CD4-positive, alpha-beta memory T cell (primary cell): ENCODE data around the gene DDX10. TPM values are rescaled to one million over a fixed set of nuclear protein-coding genes. Genes with fewer than 3 reads are reported as not detected.

Source experiments
- CTCF ChIA-PET: fragments of 350-600 bp; sonication (Branson Sonifier 250); formaldehyde crosslinking; loops from one replicate; lab custom pipeline; 2021; ENCODE audit warnings: inconsistent platforms; ENCODE audit not compliant: partially characterized antibody; lab: Charles Lee
- POLR2A ChIA-PET: fragments of 350-600 bp; sonication (Branson Sonifier 250); formaldehyde crosslinking; loops from one replicate; lab custom pipeline; 2021; ENCODE audit not compliant: partially characterized antibody; lab: Charles Lee
- DNase-seq, 5 donors: peaks; one replicate each; pipeline versions ENCODE4 v3.0.0 to v3.0.0-alpha.2; 2020 to 2022; ENCODE audit warnings: mixed read lengths in 1 of 5
- H3K27ac ChIP-seq: one replicate; pipeline ENCODE4 v1.7.0; 2013; ENCODE audit warnings: low read depth, low read length
- H3K27me3 ChIP-seq: 2 replicates; pipeline ENCODE4 v1.7.0; 2013; ENCODE audit warnings: mild to moderate bottlenecking, low read length, moderate library complexity; ENCODE audit not compliant: insufficient read depth
- H3K36me3 ChIP-seq: 2 replicates; pipeline ENCODE4 v1.7.0; 2013; ENCODE audit warnings: mild to moderate bottlenecking, low read length, moderate library complexity; ENCODE audit not compliant: insufficient read depth
- H3K4me1 ChIP-seq: 2 replicates; pipeline ENCODE4 v1.7.0; 2013; ENCODE audit warnings: mild to moderate bottlenecking, low read length, moderate library complexity; ENCODE audit not compliant: insufficient read depth
- H3K4me3 ChIP-seq, 2 donors: one replicate each; pipeline ENCODE4 v1.7.0; 2013; ENCODE audit warnings: low read length in 2 of 2, mild to moderate bottlenecking in 1 of 2
- H3K9me3 ChIP-seq, 2 donors: one replicate each; pipeline ENCODE4 v1.7.0; 2013; ENCODE audit warnings: low read length in 2 of 2, control low read depth in 1 of 2; ENCODE audit not compliant: control insufficient read depth in 1 of 2
- H3K27ac Mint-ChIP-seq, 7 donors: one replicate each; pipeline ENCODE4 v1.8.0; 2020 to 2021; ENCODE audit warnings: mixed read lengths in 7 of 7, mild to moderate bottlenecking in 6 of 7, inconsistent platforms in 3 of 7, moderate library complexity in 3 of 7
- H3K27me3 Mint-ChIP-seq, 2 donors: one replicate each; pipeline ENCODE4 v1.8.0; 2020 to 2021; ENCODE audit warnings: mixed read lengths in 2 of 2
- H3K36me3 Mint-ChIP-seq, 2 donors: one replicate each; pipeline ENCODE4 v1.8.0; 2020 to 2021; ENCODE audit warnings: mixed read lengths in 2 of 2, inconsistent platforms in 1 of 2, mild to moderate bottlenecking in 1 of 2
- H3K4me1 Mint-ChIP-seq, 4 donors: one replicate each; pipeline ENCODE4 v1.8.0; 2020 to 2021; ENCODE audit warnings: mixed read lengths in 4 of 4, mild to moderate bottlenecking in 1 of 4
- H3K4me3 Mint-ChIP-seq, 8 donors: one replicate each; pipeline ENCODE4 v1.8.0; 2020 to 2021; ENCODE audit warnings: mixed read lengths in 8 of 8, mild to moderate bottlenecking in 7 of 8, moderate library complexity in 6 of 8, inconsistent platforms in 3 of 8
- H3K9me3 Mint-ChIP-seq, 8 donors: one replicate each; pipeline ENCODE4 v1.8.0; 2020 to 2021; ENCODE audit warnings: mixed read lengths in 8 of 8, mild to moderate bottlenecking in 5 of 8, inconsistent platforms in 3 of 8, moderate library complexity in 1 of 8
- intact Hi-C: fragments of 100-400 bp; cut with micrococcal nuclease; formaldehyde crosslinking; loops from one replicate; pipeline ENCODE4 v1.15.1; 2023
- polyA plus RNA-seq, 2 donors: library from polyadenylated mRNA; unstranded; fragments of 300-500 nt; fragmentation: Illumina TruSeq; gene quantifications; one replicate each; pipeline ENCODE4 v1.2.3, GENCODE V29; 2021
- total RNA-seq, 2 experiments: library from RNA; stranded (reverse); gene quantifications; one replicate each; pipeline ENCODE4 v1.2.3, GENCODE V29; 2021

The DDX10 gene
- total and polyA plus RNA-seq, 4 experiments from 2014 or later, result 15.7 to 18.2 (median 16.7) TPM

DNA sequence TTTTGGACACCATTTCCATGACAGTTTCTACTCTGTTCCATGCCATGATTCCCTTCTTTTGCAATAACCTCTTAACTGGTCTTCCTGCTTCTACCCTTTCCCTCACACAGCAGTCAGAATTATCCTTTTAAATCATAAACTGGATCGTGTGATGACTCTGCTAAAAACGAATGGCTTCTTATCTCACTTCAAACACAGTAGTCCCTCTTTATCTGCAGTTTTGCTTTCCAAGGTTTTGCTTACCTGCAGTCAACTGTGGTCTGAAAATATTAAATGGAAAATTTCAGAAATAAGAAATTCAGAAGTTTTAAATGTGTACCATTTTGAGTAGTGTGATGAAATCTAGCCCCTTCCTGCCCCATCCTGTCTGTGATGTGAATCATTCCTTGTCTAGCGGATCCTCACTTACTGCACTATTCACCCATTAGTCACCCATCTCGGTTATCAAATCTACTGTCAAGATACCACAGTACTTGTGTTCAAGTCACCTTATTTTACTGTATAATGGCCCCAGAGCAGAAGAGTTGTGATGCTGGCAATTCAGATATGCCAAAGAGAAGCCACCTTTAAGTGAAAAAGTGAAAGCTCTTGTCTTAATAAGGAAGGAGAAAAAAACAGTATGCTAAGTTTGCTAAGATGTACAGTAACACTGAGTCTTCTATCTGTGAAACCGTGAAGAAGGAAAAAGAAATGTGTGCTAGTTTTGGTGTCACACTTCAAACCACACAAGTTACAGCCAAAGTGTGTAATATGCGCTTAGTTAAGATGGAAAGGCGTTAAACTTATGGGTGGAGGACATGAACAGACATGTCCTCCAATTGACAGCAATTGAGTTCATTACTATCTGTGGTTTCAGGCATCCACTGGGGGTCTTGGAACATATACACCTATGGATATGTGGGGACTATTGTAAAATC is 283.0 kb downstream of the DDX10 start:
- H3K4me3 ChIP-seq, result no peak overlapping the region
- H3K27ac ChIP-seq, result no peak overlapping the region
- no peaks in the 10 kb centered on the region for H3K36me3 ChIP-seq
- H3K9me3 ChIP-seq, result no peaks in the 10 kb centered on the region
- Mint-ChIP-seq H3K9me3 (peaks cover 0 to 14% (median 5%) of the 10 kb centered on the region in 8 donors), H3K27ac (no peak overlapping the region), H3K36me3 (peaks cover 29 to 54% of the 10 kb centered on the region in 2 donors), H3K4me3 (no peak overlapping the region), H3K27me3 (no peaks in the 10 kb centered on the region), H3K4me1 (no peaks in the 10 kb centered on the region)
- no peaks in the 10 kb centered on the region for H3K4me1 ChIP-seq
- DNase-seq, result no peak
- no peaks in the 10 kb centered on the region for H3K27me3 ChIP-seq
- ChIA-PET CTCF (no interaction called here), POLR2A (no interaction called here)
- intact Hi-C loops, result no loop called here

DNA sequence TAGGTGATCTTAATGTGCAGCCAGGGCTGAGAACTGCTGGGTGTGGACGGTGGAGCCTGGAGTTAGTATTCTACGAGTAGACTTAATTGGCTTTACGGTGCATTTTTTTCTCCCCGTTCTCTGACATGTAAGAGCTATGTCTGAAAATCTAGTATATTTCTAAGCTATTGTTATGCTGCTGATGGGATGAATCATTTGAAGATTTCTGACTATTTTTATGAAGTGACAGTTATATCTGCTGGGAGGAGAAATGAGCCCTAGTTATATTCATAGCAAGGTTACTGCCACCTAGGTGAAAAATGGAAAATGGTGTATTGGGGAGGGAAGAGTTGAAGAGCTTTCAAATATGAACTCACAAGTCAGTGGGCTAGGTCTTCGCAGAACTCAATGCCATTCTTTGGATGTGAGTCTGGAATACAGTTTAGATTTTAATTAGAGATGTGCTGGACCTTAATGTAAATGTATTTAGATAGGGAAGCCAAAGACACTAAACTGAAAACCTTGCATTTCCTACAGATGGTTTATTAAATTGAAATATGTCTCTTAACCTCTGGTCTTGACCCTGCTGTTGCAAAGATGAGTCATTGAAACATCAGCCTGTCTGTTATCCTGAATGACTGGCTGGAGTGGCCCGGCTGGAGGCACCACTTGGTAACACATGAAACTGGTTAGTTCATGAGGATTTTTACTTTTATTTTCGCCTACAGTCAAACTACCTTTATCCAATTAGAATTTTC is 293.7 kb downstream of the DDX10 start:
- Histone ChIP-seq H3K27me3 (no peaks in the 10 kb centered on the region), H3K4me1 (no peaks in the 10 kb centered on the region), H3K27ac (no peak overlapping the region), H3K36me3 (no peaks in the 10 kb centered on the region), H3K4me3 (no peak overlapping the region), H3K9me3 (no peaks in the 10 kb centered on the region)
- H3K27me3 Mint-ChIP-seq, result peaks cover 0 to 4% of the 10 kb centered on the region in 2 donors
- POLR2A ChIA-PET, result no interaction called here
- peaks cover 0 to 8% of the 10 kb centered on the region in 2 donors for H3K36me3 Mint-ChIP-seq
- no peak overlapping the region for H3K27ac Mint-ChIP-seq
- CTCF ChIA-PET, result no interaction called here
- intact Hi-C loops, result no loop called here
- H3K9me3 Mint-ChIP-seq, result peaks cover 0 to 9% (median 2%) of the 10 kb centered on the region in 8 donors
- H3K4me3 Mint-ChIP-seq, result no peak overlapping the region
- no peaks in the 10 kb centered on the region for H3K4me1 Mint-ChIP-seq
- no peak for DNase-seq

DNA sequence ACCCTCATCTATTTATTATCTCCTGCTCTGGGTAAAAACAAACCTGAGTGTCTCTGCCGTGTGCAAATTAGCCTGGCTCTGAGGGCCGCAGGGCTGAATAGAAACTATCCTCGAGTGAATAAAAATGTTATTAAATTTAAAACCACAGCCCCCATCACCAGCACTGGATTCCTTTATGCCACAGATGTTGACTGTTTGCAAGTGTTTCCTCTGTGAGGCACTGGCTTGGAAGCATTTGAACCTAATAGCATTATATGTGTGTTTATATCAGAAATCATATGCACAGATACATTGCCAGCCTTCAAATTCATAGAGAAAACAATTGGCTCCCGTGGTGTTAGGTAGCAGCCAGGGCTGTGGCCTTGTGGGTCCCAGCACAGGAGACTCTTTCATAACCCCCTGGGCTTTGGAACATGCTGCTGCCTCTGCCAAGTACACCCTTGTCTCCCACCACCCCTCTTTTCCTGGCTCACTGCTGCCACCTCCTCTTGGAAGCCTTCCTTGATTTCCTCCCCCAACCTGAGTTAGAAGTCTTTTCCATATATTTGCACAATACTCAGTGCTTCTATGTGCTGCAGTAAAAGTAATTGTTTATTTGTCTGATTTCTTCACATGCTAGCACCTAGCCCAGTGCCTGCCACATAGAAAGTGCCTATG is 294.4 kb downstream of the DDX10 start:
- no peak overlapping the region for H3K4me3 Mint-ChIP-seq

DNA sequence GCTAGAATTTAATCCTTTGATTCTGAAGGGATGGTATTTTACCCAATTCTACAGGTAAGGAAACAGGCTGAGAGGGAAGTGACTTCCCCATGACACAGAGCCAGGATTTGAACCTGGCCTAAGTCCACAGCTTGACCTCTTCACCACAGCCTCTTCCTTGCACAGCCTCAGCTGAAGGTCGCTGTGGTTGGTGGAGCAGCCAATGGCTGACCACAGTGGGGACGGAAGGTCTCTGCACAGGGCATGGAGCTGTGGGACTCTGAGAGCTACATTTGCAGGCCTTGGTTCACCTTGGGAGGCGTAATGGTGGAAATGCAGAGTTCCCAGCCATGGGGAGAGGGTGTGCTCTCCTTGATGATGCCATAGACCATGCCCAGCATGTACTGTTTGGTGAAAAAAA is 295.0 kb downstream of the DDX10 start:
- Histone ChIP-seq H3K4me1 (no peaks in the 10 kb centered on the region), H3K36me3 (no peaks in the 10 kb centered on the region), H3K9me3 (no peaks in the 10 kb centered on the region), H3K27me3 (no peaks in the 10 kb centered on the region), H3K4me3 (no peak overlapping the region), H3K27ac (no peak overlapping the region)
- DNase-seq, result no peak
- Mint-ChIP-seq H3K4me3 (no peak overlapping the region), H3K9me3 (peaks cover 0 to 4% (median 0%) of the 10 kb centered on the region in 8 donors), H3K4me1 (no peaks in the 10 kb centered on the region), H3K27ac (no peak overlapping the region), H3K27me3 (peaks cover 0 to 4% of the 10 kb centered on the region in 2 donors), H3K36me3 (no peaks in the 10 kb centered on the region)
- CTCF ChIA-PET, result no interaction called here
- POLR2A ChIA-PET, result no interaction called here
- intact Hi-C loops, result no loop called here

More for the DNA sequence above, 294.4 kb downstream of the DDX10 start:
- no peak overlapping the region for H3K4me3 ChIP-seq
- no peaks in the 10 kb centered on the region for H3K27me3 ChIP-seq
- no peaks in the 10 kb centered on the region for H3K4me1 Mint-ChIP-seq
- CTCF ChIA-PET, result no interaction called here
- H3K36me3 ChIP-seq, result no peaks in the 10 kb centered on the region
- H3K27ac Mint-ChIP-seq, result no peak overlapping the region
- intact Hi-C loops, result no loop called here
- POLR2A ChIA-PET, result no interaction called here
- H3K27me3 Mint-ChIP-seq, result peaks cover 0 to 4% of the 10 kb centered on the region in 2 donors
- peaks cover 0 to 4% (median 0%) of the 10 kb centered on the region in 8 donors for H3K9me3 Mint-ChIP-seq
- no peaks in the 10 kb centered on the region for H3K9me3 ChIP-seq
- DNase-seq, result no peak
- H3K27ac ChIP-seq, result no peak overlapping the region
- H3K4me1 ChIP-seq, result no peaks in the 10 kb centered on the region
- H3K36me3 Mint-ChIP-seq, result peaks cover 0 to under 1% of the 10 kb centered on the region in 2 donors

DNA sequence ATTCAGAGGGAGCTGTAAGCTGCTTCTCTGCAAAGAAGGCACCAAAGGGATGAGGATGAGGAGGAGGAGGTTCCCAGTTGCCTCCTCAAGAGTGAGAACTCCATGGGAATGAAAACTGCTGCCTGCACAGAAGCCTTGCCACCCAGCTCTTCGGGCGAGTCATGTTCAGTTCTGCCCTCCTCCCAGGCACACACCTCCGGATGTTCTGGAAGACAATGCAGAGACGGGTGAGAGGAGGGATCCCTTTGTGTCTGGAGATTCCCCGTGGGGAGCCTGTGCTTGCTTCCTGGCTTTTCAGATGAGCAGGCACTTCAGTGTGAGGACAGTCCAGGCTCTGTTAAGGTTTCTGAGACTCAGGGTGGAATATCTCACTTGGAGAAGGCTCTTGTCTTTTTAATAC is 295.6 kb downstream of the DDX10 start:
- DNase-seq, result no peak
- H3K36me3 ChIP-seq, result no peaks in the 10 kb centered on the region
- intact Hi-C loops, result no loop called here
- Mint-ChIP-seq H3K4me1 (no peaks in the 10 kb centered on the region), H3K9me3 (peaks cover 0 to 4% (median 0%) of the 10 kb centered on the region in 8 donors), H3K27me3 (peaks cover 0 to 4% of the 10 kb centered on the region in 2 donors), H3K27ac (no peak overlapping the region), H3K4me3 (no peak overlapping the region), H3K36me3 (no peaks in the 10 kb centered on the region)
- H3K27ac ChIP-seq, result no peak overlapping the region
- no peaks in the 10 kb centered on the region for H3K9me3 ChIP-seq
- H3K4me3 ChIP-seq, result no peak overlapping the region
- POLR2A ChIA-PET, result no interaction called here
- CTCF ChIA-PET, result no interaction called here
- no peaks in the 10 kb centered on the region for H3K4me1 ChIP-seq
- no peaks in the 10 kb centered on the region for H3K27me3 ChIP-seq

DNA sequence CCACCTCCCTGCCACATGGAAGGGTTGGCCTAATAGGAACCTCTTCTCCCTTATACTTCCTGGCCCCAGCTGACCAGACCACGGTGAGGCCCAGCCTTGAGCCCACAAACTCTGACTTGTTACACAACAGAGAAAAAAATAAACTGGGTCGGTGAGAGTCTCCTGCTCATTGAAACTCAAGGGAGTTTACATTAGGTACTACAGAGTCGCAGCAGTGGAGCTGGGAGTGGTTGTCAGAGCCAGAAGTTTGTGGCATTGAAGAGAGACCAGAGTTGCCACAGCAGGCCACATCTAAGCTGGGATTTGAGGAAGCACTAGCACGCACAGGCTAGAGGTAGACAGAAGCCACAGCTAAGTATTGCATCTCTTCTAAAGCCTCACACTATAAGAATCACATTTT is 296.2 kb downstream of the DDX10 start:
- H3K4me3 Mint-ChIP-seq, result no peak overlapping the region
- no peaks in the 10 kb centered on the region for H3K4me1 Mint-ChIP-seq
- POLR2A ChIA-PET, result no interaction called here
- no peak for DNase-seq
- CTCF ChIA-PET, result no interaction called here
- H3K9me3 ChIP-seq, result no peaks in the 10 kb centered on the region
- H3K27me3 ChIP-seq, result no peaks in the 10 kb centered on the region
- H3K36me3 Mint-ChIP-seq, result no peaks in the 10 kb centered on the region
- H3K4me3 ChIP-seq, result no peak overlapping the region
- H3K4me1 ChIP-seq, result no peaks in the 10 kb centered on the region
- peaks cover 0 to 4% of the 10 kb centered on the region in 2 donors for H3K27me3 Mint-ChIP-seq
- H3K27ac ChIP-seq, result no peak overlapping the region
- H3K27ac Mint-ChIP-seq, result no peak overlapping the region
- intact Hi-C loops, result no loop called here
- H3K36me3 ChIP-seq, result no peaks in the 10 kb centered on the region
- H3K9me3 Mint-ChIP-seq, result peaks cover 0 to 4% (median 0%) of the 10 kb centered on the region in 8 donors

DNA sequence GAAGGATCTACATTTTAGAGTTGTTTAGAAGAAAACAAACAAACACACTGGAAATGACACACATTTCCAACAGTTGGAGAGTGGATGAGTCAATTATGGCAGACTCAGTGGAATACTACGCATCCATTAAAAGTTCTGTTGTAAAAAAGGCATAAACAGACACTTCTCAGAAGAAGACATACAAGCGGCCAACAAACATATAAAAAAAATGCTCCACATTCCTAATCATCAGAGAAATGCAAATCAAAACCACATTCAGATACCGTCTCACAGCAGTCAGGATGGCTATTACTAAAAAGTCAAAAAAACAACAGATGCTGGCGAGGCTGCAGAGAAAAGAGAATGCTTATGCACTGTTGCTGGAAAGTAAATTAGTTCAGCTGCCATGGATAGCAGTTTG is 298.2 kb downstream of the DDX10 start:
- no peaks in the 10 kb centered on the region for H3K4me1 Mint-ChIP-seq
- no peaks in the 10 kb centered on the region for H3K27me3 ChIP-seq
- H3K9me3 Mint-ChIP-seq, result no peaks in the 10 kb centered on the region
- peaks cover 0 to 4% of the 10 kb centered on the region in 2 donors for H3K27me3 Mint-ChIP-seq
- no peak overlapping the region for H3K4me3 ChIP-seq
- no peaks in the 10 kb centered on the region for H3K4me1 ChIP-seq
- ChIA-PET POLR2A (no interaction called here), CTCF (no interaction called here)
- no peak overlapping the region for H3K4me3 Mint-ChIP-seq
- H3K36me3 ChIP-seq, result no peaks in the 10 kb centered on the region
- no peak for DNase-seq
- intact Hi-C loops, result no loop called here
- H3K27ac Mint-ChIP-seq, result no peak overlapping the region
- H3K36me3 Mint-ChIP-seq, result no peaks in the 10 kb centered on the region
- no peaks in the 10 kb centered on the region for H3K9me3 ChIP-seq
- no peak overlapping the region for H3K27ac ChIP-seq
